Measurements from ENCODE around the gene FGGY. TPM values are rescaled to one million over a fixed set of nuclear protein-coding genes. Genes with fewer than 3 reads are reported as not detected.

Gene FGGY
- polyA plus RNA-seq, 5 donors = 13.3 to 22.3 (median 17.1) TPM

DNA sequence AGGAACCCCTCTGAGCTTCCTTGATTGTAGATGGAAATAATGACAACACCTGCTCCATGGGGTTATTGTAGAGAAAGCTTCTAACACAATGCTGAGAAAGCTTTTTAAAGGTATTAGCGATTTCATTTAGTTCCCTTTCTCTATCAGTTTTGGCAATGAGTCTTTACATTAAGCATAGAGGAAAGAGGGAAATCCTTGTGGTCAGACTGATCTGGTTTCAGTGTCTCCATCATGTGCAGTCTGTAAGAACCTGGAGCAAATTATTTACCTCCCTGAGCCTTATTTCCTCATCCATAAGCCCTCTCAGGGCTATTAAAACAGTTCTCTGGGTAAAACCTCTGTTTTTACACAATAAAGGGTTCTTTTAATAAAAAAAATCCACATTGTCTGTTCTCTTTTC lies 87.5 kb downstream of the FGGY start:
- DNase-seq = no peak

DNA sequence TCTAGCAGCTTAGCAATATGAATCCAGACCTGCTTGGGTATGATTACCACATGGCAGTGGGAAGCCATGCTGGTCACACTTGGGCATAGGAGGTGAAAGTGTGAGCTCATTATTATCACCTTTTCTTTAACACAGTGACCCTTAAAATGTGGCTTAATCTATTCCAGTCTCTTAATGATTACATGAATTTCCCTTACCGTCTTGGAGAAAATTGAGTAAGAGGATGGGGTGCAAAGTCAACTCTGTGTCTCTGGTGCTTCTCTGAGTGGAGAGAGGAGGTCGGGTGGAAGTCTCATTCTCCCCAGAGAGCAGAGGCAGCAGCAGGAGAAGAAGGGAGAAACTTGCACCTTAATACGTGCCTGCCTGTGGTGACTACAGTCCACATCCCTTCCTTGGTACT lies 91.3 kb downstream of the FGGY start:
- no peak for DNase-seq

DNA sequence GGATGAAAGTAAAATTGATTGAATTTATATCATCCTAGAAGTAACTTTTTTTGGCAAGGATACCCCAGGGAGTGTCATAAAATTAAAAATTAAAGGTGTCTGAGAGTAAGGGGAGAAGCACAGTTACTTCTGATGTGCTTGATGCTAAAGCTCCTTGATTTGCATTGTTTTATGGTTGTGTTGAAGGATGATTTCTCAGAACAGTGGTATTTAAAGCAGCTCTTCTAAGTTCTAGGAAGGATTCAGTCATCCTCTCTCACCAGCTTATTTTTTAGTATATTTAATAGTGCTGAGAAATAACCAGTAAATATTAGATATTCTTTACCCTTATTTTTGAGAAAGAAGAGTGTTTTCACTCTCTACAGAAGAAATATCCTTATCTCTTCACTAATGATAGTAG lies 93.0 kb downstream of the FGGY start:
- DNase-seq = no peak

DNA sequence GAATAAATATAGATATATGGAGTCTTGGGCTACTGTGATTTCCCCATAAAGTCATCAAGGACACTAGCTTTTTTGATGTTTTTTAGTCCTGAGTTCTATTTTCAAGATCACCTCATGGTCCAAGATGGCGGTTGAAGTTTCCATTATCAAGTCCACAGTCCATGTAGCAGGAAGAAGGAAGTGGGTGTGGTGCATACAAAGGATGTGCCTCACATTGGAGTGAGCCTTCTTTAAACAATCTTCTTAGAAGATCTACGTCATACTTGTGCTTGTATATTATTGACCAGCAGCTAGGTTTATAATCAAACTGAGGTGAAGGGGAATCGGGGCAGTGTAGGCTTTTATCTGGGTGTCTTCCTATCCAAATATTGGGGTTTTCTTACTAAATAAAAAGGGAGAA lies 93.4 kb downstream of the FGGY start:
- no peak for DNase-seq

DNA sequence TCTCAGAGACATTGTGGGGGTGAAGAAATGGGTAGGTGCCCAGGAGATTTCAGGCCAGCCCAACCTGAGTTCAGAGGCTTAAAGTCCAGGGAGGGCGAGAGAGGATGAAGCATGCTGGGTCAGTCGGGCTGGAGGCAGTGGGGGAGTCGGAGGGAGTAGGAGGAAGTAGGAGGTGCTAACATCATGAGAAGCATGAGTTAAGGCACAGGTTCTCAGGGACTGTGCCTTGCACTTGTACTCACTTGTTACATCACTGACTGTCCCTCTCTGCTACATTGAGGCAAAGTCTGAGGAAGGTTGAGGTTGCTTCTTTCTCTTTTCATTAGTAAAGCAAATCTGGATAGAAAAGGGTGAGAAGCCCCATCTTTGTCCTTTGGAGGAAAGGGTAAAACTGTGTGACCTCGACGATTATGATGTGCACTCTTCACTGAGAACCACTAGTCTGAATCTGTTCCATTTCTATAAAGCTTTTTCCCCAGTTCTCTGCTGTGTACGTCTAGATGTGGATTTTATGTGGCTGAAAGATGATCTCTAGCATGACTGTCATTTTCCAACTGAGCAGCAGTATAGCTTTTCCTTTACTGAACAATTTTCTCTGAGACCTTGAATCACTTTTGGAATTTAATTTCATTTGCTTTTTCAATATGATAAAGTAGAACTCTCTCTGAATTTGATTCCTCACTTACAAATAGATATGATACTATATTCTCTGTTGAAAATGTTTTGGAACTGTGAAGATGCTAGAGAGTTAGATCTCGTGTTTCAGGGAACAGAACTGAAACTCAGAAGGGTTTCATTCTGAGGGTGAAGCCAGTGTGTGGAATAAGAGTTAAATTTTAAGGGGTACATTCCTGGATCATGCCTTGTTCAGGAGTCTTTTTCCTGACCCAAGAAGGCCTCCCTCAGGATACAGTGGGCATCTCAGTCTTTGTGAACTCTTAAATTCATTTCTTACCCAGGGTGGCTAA lies 94.6 kb downstream of the FGGY start:
- no peak for DNase-seq

DNA sequence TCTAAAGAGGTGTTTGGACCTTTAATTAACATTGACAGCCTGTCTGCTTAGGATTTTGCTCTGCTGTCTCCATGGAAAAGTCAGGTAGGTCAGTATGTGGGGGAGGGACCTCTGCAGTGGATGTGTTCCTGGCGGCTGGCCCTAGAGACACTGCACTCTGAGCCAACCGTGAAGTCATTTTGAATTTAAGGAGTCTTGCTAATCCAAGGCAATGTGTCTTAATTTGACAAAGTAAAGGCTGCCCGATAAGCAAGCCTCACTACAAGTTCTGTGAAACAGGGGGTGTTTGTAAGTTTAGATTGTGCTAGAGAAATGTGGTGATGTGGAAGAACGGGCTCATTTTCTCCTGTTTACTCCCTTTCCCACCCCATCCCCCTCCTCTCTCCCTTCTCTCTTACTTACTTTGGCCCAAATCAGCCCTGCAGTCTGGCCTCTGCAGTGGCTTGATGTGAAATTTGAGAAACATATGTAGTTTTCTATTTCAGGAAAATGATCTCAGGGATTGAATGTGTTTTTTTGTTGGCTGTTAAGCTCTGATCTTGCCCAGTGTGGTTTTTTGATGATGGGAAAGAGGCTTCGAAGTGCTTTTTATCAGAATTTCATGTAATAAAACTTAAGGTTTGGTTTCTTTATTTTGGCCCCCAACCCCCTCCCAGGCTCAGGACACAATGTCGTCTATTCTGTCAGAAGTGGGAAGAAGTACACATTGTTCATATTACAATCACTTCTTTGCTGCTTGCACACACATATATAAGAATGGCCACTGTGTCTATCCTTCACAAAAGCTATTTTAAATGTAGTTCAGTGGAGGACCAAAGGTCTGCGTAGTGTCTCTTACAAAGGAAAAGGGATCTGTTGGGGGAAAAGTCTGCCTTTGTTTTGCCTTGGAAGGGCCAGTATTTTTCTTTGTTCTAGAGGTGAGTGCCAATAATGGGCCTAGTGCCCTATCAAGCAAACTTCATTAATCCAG lies 96.6 kb downstream of the FGGY start:
- DNase-seq = peak; percentile 87 to 92

DNA sequence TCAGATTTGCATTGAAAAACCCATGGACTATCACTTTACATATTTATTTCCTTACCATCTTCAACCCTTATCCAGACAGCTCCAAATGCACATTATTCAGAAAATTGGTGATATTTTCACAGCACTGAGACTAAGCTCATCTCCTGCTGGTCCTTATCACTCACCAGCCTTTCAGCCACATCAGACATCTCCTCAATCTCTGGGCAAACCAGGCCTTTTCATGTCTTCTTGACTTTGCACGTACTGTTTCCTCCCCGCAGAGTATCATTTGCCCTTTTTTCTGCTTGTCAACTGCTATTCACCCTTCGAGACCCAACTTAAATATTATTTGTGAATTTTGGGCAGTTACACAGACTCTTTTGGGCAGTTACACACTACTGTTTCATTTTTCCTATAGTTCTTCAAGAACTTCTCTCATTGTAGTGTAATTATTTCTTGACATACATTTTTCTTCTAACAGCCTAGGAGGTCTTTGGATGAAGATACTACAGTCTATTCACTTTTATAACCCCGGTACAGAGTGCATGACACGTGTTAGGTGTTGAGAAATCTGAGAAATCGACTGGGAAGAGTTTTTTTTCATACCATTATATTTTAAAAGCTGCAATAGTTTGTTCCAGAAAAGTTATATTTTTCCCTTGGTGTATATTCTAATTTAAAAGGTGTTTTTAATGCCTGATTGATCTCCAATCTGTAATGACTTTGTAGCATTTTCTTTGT lies 98.0 kb downstream of the FGGY start:
- DNase-seq = no peak

DNA sequence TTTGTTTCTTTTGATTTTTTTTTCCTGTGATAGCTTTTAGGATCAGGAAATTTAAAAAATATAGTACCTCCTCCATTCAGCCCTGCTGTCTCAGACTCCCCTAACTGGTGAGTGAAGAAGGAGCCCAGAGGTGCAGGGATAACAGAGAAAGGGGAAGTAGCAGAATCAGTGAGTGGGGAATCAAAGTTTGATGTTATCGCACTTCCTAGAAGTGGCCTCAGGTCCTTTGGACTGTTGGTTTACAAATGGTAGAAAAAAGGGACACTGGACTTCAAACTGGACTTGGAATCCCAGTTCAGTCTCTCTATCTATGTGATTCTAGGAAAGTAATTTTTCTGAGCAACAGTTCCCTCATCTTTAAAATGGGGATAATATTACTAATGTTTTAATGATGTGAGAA lies 99.5 kb downstream of the FGGY start:
- DNase-seq = no peak

DNA sequence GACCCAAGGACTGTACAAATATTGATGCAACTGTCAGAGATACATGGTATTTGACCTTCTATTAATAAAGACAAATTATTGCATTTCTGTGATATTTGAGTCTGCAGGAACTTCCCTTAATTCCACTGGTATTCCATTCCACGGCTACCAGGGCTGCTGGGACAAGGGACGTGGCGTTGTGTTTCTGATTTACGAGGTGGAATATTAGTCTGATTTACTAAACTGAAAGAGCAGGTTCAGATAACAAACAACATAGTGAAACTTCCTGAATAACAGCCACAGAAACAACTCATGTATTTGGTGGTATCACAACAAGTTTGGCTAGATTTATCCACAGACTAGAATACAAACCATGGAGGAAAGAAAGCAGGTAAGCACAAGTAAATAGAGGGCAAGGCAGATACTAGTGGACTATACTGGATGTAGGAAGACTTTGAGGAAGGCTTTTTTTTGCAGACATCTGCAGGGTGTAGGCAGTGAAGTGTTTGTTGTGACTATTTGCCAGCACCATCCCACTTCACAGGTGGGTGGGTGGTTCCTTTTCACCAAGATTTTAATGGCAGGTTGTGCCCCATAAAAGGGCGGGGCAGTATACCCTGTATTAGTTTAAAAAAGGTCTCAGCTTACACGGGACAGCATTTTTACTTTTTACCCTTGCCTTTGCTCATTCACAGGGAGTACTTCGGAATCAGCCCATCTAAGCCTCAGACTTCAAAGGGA lies 100.4 kb downstream of the FGGY start:
- DNase-seq = no peak

DNA sequence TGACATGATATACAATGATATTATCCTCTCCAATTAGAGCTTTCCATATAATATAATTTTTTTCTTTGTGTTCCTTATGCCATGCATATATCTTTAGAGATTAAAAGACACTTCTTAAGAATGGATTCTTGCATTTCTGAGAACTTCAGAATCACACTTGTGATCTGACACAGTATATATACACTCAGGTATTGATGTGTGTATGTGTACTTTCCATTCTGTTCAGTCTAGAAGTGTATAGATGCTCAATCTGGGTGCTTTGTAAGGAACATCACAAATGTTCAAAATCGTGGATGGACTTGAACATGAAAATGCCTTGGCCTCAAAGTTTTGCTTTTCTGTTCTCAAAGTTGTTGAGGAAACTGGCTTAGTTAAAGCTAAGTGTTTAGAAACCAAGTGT lies 102.7 kb downstream of the FGGY start:
- no peak for DNase-seq

DNA sequence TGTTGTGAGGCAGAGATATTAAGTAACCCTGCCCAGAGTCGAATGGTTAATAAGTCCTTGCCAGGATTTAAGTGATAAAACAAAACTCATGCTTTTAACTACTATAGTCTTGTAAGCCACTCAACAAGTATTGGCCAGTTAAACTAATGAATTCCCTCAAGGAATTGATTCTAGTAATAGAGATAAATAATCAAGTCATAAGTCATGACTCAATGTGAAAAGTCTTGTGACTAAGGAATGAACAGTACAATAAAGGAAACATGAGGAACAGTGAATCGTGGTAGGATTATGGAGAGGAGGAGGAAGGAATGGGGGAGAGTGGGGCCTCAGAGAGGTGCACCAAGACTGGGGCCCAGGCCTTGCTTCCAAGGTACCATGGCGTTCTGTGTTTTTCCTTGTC lies 104.7 kb downstream of the FGGY start:
- no peak for DNase-seq

DNA sequence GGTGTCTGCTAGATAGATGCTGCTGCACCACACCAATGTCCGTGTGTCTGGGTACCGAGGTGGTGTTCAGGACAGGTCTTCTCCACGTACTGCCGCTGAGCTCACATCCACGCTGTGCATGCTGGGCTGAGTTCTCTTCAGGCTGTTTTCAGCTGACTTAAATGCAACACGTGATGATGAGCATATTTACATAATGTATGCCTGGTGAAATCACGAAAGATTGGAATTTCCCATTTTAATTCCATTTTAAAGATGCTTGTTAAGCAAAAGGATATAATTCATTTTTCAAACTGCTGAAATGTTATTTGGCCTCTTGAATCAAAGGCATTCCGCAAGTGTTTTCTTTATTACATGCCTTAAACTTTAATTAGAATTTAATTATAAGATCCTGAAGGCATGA lies 107.9 kb downstream of the FGGY start:
- DNase-seq = no peak

DNA sequence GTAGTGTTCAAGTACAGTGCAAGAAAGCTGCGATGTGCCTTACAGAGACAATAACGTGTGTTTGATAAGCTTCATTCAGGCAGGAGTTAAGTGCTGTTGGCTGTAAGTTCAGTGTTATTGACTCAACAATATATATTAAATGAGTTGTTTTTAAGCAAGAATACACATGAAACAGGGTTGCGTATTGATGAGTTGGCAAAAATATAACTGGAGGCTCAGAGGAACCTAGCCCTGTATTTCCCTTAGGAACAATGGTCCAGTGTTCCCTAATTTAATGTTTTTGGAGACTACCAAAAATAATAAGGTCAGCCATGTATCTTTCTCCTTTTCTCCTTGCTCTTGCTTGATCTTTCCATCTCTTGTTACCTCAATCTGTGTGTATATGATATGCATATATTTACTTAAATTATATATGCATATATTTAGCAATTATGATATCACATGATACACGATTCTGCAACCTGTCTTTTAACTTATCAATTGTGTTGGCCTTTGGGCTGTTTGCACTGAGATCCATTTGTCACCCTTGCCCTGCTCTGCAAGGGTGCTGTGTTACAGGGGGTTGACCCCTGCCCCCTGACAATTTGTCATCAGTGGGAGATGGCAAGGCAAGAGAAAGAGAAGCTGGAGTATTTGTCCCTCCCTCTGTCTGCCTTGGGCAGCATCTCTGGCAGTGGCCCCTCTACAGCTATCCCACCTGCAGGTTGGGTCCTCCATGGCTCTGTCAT lies 109.7 kb downstream of the FGGY start:
- DNase-seq = no peak

DNA sequence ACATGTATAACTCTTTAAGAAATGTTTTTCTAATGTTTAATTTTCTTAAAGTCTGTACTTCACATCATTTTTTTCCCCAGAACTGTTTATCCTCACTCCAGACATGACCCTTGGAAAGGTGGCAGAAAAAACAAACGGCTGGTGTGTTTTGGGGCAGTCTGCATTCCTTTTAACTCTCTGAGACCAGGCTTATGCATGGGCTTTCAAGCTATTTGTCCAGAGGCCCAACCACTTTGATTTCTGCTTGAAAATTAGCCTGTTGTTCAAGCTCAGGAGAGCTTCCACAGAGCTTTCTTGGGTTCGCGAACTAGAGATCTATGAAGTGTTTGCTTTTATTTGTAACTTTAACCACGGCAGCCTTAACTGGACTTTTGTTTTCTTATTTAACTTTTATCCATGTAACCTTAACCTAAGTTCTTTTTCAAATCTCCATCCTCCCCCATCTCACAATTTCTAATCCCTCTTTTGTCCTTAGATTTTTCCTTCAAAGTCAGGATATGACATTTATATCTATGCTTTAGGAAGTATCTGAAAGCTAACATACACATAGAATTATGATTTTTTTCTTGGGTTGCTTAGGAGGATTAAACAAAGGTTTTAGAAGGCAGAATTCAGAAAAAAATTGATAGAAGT lies 111.8 kb downstream of the FGGY start:
- DNase-seq = peak in 1 of 2 donors; percentile 52

DNA sequence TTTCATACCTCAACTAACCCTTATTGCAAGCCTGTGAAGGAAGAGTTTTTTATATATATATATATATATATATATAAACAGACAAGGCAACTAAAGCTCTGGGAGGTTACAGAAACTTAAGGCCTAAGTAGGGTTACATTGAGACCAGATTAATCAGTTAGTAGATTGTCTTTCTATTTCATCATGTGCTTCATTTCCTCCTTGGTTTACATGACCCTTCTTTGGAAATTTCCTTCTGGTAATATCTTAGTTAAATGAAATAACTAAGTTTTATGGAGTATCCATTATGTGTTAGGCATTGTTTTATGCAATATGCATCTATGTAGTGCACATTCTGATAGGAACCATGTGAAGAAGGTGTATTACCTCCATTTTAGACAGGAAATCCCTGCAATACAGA lies 112.7 kb downstream of the FGGY start:
- DNase-seq = no peak

DNA sequence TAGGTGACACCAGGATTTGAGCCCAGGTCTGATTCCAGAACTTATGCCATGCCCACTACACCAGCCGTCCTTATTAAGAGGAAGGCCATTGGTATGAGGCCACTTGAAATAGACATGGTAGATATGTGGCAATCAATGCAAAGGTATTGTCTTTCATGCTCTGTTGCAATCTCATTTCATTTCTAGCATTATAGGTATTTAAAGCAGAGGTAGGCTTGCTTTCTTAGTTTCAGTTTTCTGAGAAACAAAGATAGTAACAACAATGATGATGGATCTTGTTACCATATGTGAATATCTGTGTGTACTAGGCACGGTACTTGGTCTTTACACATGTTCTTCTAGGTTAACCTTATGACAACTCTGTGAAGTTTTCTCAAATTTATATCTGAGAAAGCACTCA lies 113.1 kb downstream of the FGGY start:
- no peak for DNase-seq

DNA sequence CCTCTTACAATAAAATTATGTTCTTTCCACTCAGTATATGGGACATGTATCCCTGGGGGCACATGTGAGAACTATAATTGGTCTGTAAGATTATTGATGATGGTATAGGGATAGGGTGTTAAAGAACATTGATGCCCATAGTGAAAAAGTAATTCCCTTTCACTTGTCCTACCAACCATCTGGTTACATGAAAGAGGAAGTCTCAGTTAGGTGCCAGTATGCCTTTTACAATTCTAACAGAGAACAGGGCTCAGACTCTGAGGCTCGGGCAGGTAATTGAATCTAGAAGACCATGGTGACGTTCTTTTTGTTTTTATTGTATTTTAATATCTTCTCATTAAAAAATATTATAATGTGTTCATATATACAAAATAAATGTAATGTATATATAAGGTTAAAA lies 113.6 kb downstream of the FGGY start:
- DNase-seq = no peak

DNA sequence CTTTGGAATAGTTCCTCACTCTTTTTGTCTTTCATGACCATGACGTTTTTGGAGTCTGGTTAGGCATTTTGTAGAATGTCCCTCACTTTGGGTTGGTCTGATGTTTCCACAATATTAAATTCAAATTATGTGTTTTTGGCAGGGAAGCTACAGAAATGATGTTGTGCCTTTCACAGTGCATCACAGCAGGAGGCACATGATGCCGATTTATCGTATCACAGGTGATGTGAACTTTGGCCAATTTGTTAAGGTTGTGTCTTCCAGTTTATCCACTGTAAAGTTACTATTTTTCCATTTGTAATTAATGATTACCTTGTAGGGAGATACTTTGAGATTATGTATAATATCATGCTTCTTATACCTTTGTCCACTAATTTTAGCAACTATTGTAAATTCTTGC lies 114.3 kb downstream of the FGGY start:
- no peak for DNase-seq

DNA sequence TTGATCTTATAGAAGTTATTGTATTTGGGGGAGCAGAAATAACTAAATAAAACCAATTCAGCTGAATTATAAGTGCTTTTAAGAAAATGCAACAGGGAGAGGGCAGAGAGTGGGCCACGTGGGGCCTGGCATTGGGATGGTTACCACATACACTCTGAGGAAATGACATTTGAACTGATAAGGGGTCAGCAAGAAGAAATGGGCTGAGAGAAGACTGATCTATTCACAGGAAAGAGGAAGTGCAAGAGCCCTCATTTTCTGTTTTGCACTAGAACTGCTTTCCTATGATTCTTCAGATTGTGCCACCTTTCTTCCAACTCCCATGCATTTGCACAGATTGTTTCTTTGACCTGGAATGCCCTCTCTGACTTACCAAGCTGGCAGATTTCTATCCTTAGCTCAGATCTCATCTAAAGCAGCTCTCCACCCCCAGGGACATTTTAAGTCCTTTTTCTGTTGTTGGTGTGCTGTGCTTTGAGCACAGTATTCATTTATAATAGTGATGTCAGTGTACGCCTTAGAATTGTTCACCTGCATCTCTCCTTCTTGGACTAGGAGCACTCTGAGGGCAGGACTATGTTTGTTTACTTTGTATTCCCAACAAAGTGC lies 115.9 kb downstream of the FGGY start:
- DNase-seq = no peak

DNA sequence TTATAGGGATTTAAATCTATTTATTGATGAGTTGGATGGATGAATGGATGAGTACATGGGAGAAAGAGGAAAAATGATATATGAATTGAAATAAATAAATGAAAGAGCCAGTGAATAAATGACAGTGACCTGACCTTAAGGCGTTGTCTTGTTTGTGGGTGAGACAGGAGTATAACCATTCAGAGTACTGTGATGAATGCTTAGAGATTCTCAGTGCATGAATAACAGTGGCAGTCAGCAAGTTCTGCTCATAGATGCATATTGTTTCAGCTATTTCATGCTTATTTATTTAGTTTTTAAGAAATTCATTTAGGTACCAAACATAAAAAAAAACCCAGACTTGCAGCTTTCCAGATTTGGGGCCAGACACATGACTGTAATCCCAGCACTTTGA lies 116.4 kb downstream of the FGGY start:
- DNase-seq = no peak

All from right lung (tissue), 5 donors.